DMS153 treated with DMSO at 0.1 percent for 48 hours (cell line): Measurements from ENCODE around the gene ARHGAP19.
"Not testable (repeated sequence)": the region's sequence is repeated elsewhere in the genome, so short reads cannot be mapped to it uniquely, and the experiment has no call there.

Experiments used
- DNase-seq: peaks from one replicate; lab custom pipeline; 2025; ENCODE audit not compliant: unreplicated experiment; lab: John Stamatoyannopoulos, UW

Gene ARHGAP19

GRCh38 chr10:97321804-97322190, 29.4 kb upstream of the ARHGAP19 start:
- DNase-seq, result peak; percentile 76

- DNase-seq, result peak; percentile 68
Measured at GRCh38 chr10:97321032-97321803, 28.8 kb upstream of the ARHGAP19 start.

GRCh38 chr10:97320480-97321031, 28.1 kb upstream of the ARHGAP19 start:
- no peak for DNase-seq

- peak; percentile 45 for DNase-seq
Measured at GRCh38 chr10:97319671-97320479, 27.4 kb upstream of the ARHGAP19 start.

GRCh38 chr10:97318772-97319651, 26.6 kb upstream of the ARHGAP19 start, which contains the start of gene FRAT1:
TSS of gene FRAT1 (plus strand) at chr10:97319271. CDS start at chr10:97319454, 183 bp downstream.
- peak; percentile 66 for DNase-seq

GRCh38 chr10:97314671-97315070, 22.2 kb upstream of the ARHGAP19 start:
- no peak for DNase-seq

- no peak for DNase-seq
Measured at GRCh38 chr10:97312897-97313296, 20.5 kb upstream of the ARHGAP19 start.

GRCh38 chr10:97311111-97311626, 18.7 kb upstream of the ARHGAP19 start:
- DNase-seq, result no peak

GRCh38 chr10:97307866-97308780, 15.7 kb upstream of the ARHGAP19 start:
- DNase-seq, result no peak

- DNase-seq, result no peak
Measured at GRCh38 chr10:97307441-97307840, 15.0 kb upstream of the ARHGAP19 start.

- no peak for DNase-seq
Measured at GRCh38 chr10:97302088-97302791, 9.8 kb upstream of the ARHGAP19 start.

- no peak for DNase-seq
Measured at GRCh38 chr10:97300980-97301379, 8.5 kb upstream of the ARHGAP19 start.

GRCh38 chr10:97298223-97298571, 5.8 kb upstream of the ARHGAP19 start:
- DNase-seq, result no peak

- DNase-seq, result no peak
Measured at GRCh38 chr10:97297556-97298222, 5.3 kb upstream of the ARHGAP19 start.

- no peak for DNase-seq
Measured at GRCh38 chr10:97292862-97293198, 393 bp upstream of the ARHGAP19 start.

- peak; percentile 42 for DNase-seq
Measured at GRCh38 chr10:97291357-97292096, 910 bp downstream of the ARHGAP19 start.

- not testable (repeated sequence) for DNase-seq
Measured at GRCh38 chr10:97290576-97291356, 1.7 kb downstream of the ARHGAP19 start.
